OCI-M1 (cell line): ENCODE data around the gene DYNLRB1.
"Not testable (repeated sequence)": the region's sequence is repeated elsewhere in the genome, so short reads cannot be mapped to it uniquely, and the experiment has no call there.

Source experiments
- DNase-seq: peaks from one replicate; lab custom pipeline; 2025; lab: John Stamatoyannopoulos, UW

DYNLRB1 gene

DNA sequence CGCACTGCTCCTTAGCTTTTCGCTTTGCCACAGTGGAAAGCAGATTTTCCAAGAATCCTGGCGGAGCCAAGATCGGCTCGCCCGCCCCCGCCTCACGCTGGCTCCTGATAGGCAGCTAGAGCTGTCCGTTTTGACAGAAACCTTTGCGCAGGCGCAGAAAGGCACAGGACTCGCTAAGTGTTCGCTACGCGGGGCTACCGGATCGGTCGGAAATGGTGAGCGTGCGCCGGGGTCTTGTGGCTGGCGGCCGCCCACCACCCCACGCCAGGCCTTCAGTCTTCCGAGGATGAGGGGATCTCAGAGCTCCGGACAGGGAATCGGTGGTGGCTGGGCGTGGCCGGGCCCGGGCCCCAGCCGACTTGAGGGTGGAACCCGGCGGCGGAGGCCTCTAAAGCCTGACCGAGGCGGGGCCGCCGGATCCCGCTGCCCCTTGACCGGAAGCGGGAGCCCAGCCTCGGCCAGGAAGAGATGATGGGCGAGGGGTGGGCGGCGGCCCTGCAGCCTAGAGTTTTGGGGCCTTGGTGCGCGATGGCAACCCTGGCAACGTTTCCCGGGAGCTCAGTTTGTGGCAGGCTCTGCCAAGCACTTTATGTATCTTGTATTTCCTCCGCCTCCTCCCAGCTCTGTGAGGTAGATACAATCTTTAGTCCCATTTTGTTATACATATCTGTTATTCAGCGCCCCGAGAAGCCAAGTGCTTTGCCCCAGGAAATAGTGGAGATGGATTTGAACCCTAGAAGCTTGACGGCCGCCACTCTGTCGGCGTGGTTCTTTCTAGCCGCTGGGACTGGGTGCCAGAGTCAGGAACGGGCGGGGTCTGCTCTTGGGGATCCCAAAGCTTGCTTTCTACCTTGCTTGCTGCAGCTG is at the start of gene DYNLRB1:
DYNLRB1 (plus strand) TSS at position 176 of the 867 bp plus-strand sequence; CDS start at position 213, 37 bp downstream.
- peak; percentile 96 for DNase-seq

DNA sequence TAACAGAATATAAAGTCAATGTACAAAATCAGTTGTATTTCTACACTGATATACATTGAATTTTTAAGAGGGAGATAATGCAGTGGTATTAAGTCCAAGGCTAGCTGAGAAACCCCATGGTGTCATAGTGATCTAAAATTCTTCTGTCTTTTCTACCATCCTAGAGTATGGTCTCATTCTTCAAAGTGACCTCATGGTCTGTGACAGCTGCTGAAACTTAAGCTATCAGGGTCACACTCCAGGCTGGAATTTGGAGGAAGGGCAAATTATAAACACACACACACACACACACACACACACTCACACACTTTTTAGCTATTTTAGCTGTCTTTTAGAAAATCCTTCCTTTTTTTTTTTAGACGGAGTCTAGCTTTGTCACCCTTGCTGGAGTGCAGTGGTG is 47.3 kb upstream of the DYNLRB1 start:
- no peak for DNase-seq

- peak; percentile 73 for DNase-seq
Measured at GRCh38 chr20:34472246-34472925, 43.8 kb upstream of the DYNLRB1 start.

- peak; percentile 61 for DNase-seq
Measured at GRCh38 chr20:34473262-34473883, 42.8 kb upstream of the DYNLRB1 start.

DNA sequence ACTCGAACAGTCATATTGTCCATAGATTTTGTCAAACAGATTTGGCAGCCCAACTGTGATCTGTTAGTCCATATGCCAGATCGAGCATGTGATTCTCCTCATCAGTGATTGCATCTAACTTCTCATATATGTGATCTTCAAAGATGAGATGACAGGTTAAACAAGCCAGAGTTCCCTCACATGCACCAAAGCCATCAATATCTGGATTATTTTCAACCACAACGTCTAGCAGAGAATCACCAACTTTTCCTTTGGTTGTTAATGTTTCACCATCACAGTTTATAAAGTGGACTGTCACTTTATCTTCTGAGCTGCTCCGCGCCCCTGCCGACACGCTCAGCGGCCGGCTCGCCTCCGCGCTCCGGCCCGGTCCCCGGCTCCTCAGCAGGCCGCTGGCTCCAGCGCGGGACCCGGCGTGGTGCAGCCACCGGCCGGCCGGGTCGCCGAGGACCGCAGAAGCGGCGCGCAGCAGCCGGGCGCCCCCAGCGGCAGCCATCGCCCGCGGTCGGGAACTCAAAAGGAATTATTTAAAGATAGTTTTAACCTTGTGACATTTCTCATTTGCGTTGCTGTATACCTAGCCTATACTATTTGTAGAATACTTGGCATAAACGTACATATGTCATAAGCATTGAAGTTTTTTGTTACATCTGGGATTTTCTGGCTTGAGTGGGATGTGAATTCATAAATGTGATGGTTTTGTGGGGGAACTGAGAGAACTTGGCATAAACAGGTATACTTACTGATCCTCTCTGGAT is 40.1 kb upstream of the DYNLRB1 start:
- peak; percentile 82 for DNase-seq

DNA sequence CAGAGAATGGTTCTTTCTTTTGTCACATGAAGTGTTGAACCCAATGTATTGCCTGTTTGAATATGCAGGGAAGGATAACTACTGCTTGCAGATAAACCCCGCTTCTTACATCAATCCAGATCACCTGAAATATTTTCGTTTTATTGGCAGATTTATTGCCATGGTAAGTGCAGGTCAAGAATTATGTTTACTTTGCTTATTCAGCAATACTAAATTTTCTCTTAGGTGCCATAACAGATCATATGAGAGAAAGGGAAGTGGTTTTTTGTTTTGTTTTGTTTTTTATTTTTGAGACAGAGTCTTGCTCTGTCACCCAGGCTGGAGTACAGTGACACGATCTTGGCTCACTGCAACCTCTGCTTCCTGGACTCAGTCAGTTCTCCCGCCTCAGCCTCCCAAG is 36.6 kb upstream of the DYNLRB1 start:
- no peak for DNase-seq

DNA sequence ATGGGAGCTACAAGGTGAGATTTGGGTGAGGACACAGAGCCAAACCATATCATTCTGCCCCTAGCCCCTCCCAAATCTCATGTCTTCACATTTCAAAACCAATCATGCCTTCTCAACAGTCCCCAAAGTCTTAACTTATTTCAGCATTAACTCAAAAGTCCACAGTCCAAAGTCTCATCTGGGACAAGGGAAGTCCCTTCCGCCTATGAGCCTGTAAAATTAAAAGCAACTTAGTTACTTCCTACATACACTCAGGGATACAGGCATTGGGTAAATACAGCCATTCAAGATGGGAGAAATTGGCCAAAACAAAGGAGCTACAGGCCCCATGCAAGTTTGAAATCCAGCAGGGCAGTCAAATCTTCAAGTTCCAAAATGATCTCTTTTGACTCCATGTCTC is 34.1 kb upstream of the DYNLRB1 start:
- DNase-seq = not testable (repeated sequence)

DNA sequence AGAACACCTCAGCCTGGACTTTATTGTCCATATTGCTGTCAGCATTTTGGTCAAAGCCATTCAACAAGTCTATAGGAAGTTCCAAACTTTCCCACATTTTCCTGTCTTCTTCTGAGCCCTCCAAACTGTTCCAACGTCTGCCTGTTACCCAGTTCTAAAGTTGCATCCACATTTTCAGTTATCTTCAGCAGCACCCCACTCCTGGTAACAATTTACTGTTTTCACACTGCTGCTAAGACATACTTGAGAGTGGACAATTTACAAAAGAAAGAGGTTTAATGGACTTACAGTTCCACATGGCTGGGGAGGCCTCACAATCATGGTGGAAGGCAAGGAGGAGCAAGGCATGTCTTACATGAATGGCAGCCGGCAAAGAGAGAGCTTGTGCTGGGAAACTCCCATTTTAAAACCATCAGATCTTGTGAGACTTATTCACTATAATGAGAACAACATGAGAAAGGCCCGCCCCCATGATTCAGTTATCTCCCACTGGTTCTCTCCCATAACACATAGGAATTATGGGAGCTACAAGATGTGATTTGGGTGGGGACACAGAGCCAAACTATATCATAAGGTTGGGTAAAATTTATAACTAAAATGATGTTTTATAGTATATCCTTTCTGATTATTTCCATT is 32.5 kb upstream of the DYNLRB1 start:
- DNase-seq = not testable (repeated sequence)

- no peak for DNase-seq
Measured at GRCh38 chr20:34485068-34485634, 31.1 kb upstream of the DYNLRB1 start.

DNA sequence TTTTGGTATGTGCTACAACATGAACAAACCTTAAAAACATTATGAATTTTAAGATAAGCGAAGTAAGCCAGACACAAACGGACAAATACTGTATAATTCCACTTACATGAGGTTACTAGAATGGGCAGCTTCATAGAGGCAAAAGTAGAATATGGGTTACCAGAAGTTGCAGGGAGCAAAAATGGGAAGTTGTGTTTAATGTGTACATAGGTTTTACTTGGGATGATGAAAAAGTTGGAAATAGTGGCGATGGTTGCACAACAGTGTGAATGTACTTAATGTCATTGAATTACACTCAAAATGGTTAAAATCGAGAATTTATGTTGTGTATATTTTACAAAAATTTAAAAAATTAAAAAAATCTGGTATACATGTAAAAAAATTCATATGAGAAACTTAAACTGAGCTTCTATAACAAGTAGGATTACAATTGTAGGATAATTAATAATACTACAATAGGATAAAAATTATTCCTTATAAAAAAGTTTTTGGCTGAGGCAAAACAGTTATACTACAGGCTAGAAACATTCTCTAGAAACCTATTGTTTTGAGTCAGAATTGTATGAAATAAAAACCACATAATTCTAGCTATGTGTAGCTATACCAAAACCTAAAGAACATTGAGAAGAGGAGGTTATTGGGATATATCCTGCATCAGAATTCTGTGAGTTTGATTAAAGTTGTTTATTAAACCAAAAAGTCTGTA is 24.8 kb upstream of the DYNLRB1 start:
- peak; percentile 74 for DNase-seq

DNA sequence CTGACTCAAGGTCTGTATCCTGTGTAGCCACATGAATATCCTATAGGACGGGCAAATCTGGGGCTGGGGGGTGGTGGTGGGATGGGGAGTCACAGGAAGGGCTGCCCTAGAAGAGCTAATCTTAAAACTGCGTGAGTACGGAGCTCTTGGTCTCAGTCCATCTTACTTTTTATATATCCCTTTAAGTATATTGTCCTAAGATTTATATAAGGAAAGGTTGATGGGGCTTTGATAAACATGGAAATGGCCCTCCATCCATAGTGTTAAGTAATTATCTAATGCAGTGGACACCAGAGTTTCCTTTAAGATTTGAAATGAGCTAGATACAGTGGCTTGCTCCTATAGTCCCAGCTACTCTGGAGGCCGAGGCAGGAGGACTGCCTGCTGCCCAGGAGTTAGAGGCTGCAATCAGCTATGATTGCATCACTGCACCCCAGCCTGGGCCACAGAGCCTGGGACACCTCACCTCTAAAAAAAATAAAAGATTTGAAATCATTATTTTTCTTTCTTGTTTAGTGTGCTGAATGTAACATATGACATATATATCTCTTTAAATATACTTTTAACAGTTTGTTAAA is 24.2 kb upstream of the DYNLRB1 start:
- no peak for DNase-seq

DNA sequence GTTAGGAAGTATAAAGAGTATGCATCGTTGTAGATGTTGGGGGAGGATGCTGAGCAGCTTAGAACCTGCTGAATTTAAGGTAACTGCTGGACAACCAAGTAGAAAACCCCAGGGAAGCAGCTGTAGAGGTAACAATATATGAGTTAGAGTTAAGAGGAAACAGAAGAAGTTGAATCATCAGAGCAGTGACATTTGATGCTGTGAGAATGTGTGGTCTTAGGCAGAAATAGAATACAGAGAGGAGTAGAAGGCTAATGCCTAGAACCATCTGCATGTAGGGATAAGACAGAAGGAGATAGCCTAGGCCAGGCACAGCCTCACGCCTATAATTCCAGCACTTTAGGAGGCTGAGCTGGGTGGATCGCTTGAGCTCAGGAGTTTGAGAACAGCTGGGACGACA is 22.6 kb upstream of the DYNLRB1 start:
- DNase-seq = no peak

- DNase-seq = no peak
Measured at GRCh38 chr20:34495307-34495706, 20.9 kb upstream of the DYNLRB1 start.

DNA sequence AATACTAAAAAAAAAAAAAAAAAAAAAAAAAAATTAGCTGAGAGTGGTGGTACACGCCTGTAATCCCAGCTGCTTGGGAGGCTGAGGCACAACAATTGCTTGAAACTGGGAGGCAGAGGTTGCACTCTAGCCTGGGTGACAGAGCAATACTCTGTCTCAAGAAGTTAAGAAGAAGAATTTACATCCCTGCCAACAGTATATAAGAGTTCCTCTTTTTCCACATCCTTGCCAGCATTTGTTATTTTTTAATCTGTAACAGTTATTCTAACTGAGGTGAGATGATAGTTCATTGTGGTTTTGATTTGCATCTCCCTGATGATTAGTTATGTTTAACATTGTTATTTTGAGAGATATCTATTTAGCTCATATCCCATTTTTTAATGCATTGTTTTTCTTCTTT is 20.3 kb upstream of the DYNLRB1 start:
- peak; percentile 45 for DNase-seq

- DNase-seq = not testable (repeated sequence)
Measured at GRCh38 chr20:34497596-34497995, 18.6 kb upstream of the DYNLRB1 start.

DNA sequence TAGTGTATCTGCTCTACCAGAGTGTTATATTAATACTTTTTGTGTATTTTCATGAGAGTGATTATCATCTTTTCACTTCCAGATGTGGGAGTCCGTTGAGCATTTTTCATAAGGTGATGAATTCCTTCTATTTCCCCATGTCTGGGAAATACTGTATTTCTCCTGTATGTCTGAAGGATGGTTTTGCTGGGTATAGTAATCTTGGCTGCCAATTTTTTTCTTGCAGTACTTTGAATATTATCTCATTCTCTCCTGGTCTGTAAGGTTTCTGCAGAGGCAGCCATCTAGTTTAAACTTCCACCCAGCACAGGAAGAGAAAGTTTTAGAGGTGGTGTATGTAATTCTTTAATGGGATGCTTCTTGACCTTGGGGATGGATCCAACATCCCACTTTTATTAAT is 15.4 kb upstream of the DYNLRB1 start:
- DNase-seq = no peak

- no peak for DNase-seq
Measured at GRCh38 chr20:34506480-34506879, 9.7 kb upstream of the DYNLRB1 start.

GRCh38 chr20:34507702-34508413 is 8.4 kb upstream of the DYNLRB1 start:
- DNase-seq = no peak

GRCh38 chr20:34510575-34510974 is 5.6 kb upstream of the DYNLRB1 start:
- DNase-seq = no peak

DNA sequence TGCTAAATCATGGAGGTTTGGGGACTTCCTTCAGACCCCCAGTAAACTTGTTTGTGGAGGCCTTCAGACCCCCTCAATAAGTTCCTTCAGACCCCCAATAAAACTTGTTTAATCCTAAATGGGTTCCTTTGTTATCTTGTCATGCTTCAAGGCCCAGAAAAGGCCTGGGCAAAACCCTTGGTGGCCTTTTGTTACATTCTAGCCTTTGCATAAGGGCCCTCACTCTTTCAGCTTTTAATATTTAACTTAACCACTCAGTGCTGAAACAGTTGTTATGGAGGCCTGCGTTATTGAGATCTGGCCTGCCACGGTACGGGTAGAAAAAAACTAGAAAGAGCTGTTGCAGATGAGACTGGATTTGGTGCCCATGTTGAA is 4.3 kb upstream of the DYNLRB1 start:
- no peak for DNase-seq
